Central memory CD8-positive, alpha-beta T cell (primary cell): ENCODE measurements around the gene FAAP20.

Experiments used
- ATAC-seq: fragments of 150-1000 bp; cut with Tn5 transposase; replicated peaks from 2 replicates; pipeline ENCODE4 v1.10.0; 2022; ENCODE audit warnings: mild to moderate bottlenecking, moderate FRiP score, moderate number of reproducible peaks; ENCODE audit not compliant: poor library complexity, severe bottlenecking; ENCODE audit errors: extremely low read depth
- DNase-seq, 2 donors: peaks; one replicate each; pipeline ENCODE4 v3.0.0; 2021; ENCODE audit warnings: low spot score in 2 of 2
- H3K27ac Mint-ChIP-seq: one replicate; pipeline ENCODE4 v1.8.0; 2022; ENCODE audit warnings: low read depth, mild to moderate bottlenecking, moderate library complexity, mixed read lengths
- H3K27me3 Mint-ChIP-seq: one replicate; pipeline ENCODE4 v1.8.0; 2022; ENCODE audit warnings: mixed read lengths
- H3K36me3 Mint-ChIP-seq: one replicate; pipeline ENCODE4 v1.8.0; 2022; ENCODE audit warnings: mild to moderate bottlenecking, moderate library complexity, mixed read lengths; ENCODE audit not compliant: insufficient read depth
- H3K4me1 Mint-ChIP-seq: one replicate; pipeline ENCODE4 v1.8.0; 2022; ENCODE audit warnings: mixed read lengths
- H3K4me3 Mint-ChIP-seq: one replicate; pipeline ENCODE4 v1.8.0; 2022; ENCODE audit warnings: mild to moderate bottlenecking, moderate library complexity, mixed read lengths
- H3K9me3 Mint-ChIP-seq: one replicate; pipeline ENCODE4 v1.8.0; 2022; ENCODE audit warnings: mixed read lengths

The FAAP20 gene

GRCh38 chr1:2173546-2174347, 20.8 kb downstream of the FAAP20 start:
- ATAC-seq: no peak
- Mint-ChIP-seq H3K27me3 (no peaks in the 10 kb centered on the region), H3K27ac (no peak overlapping the region), H3K4me3 (no peak overlapping the region), H3K36me3 (peaks cover 16% of the 10 kb centered on the region), H3K9me3 (no peaks in the 10 kb centered on the region), H3K4me1 (peaks cover 5% of the 10 kb centered on the region)
- DNase-seq: no peak

- Mint-ChIP-seq H3K27me3 (no peaks in the 10 kb centered on the region), H3K36me3 (peaks cover 10% of the 10 kb centered on the region), H3K4me3 (no peak overlapping the region), H3K27ac (no peak overlapping the region), H3K4me1 (peaks cover 5% of the 10 kb centered on the region), H3K9me3 (no peaks in the 10 kb centered on the region)
- DNase-seq (no peak), ATAC-seq (no peak)
Observed at GRCh38 chr1:2172551-2173146, 21.9 kb downstream of the FAAP20 start.

- H3K27ac Mint-ChIP-seq: no peak overlapping the region
- ATAC-seq: no peak
- no peaks in the 10 kb centered on the region for H3K9me3 Mint-ChIP-seq
- H3K36me3 Mint-ChIP-seq: peaks cover 10% of the 10 kb centered on the region
- H3K27me3 Mint-ChIP-seq: no peaks in the 10 kb centered on the region
- H3K4me3 Mint-ChIP-seq: no peak overlapping the region
- DNase-seq: no peak
- H3K4me1 Mint-ChIP-seq: peaks cover 5% of the 10 kb centered on the region
Observed at GRCh38 chr1:2172012-2172411, 22.6 kb downstream of the FAAP20 start.

- DNase-seq (no peak), ATAC-seq (no peak)
- Mint-ChIP-seq H3K4me1 (no peaks in the 10 kb centered on the region), H3K4me3 (no peak overlapping the region), H3K9me3 (no peaks in the 10 kb centered on the region), H3K27me3 (no peaks in the 10 kb centered on the region), H3K36me3 (peaks cover 9% of the 10 kb centered on the region), H3K27ac (peak overlapping the region; percentile 57)
Observed at GRCh38 chr1:2170211-2170610, 24.4 kb downstream of the FAAP20 start.

- ATAC-seq (no peak), DNase-seq (no peak)
- no peak overlapping the region for H3K27ac Mint-ChIP-seq
- no peaks in the 10 kb centered on the region for H3K4me1 Mint-ChIP-seq
- H3K9me3 Mint-ChIP-seq: no peaks in the 10 kb centered on the region
- H3K36me3 Mint-ChIP-seq: peaks cover 9% of the 10 kb centered on the region
- no peak overlapping the region for H3K4me3 Mint-ChIP-seq
- no peaks in the 10 kb centered on the region for H3K27me3 Mint-ChIP-seq
Observed at GRCh38 chr1:2169200-2169836, 25.3 kb downstream of the FAAP20 start.

GRCh38 chr1:2168535-2168934, 26.0 kb downstream of the FAAP20 start:
- Mint-ChIP-seq H3K4me1 (no peaks in the 10 kb centered on the region), H3K27me3 (no peaks in the 10 kb centered on the region), H3K27ac (no peak overlapping the region), H3K36me3 (peaks cover 9% of the 10 kb centered on the region), H3K4me3 (no peak overlapping the region), H3K9me3 (no peaks in the 10 kb centered on the region)
- DNase-seq: no peak
- no peak for ATAC-seq

- H3K4me3 Mint-ChIP-seq: no peak overlapping the region
- H3K4me1 Mint-ChIP-seq: no peaks in the 10 kb centered on the region
- no peaks in the 10 kb centered on the region for H3K9me3 Mint-ChIP-seq
- no peaks in the 10 kb centered on the region for H3K27me3 Mint-ChIP-seq
- ATAC-seq (no peak), DNase-seq (no peak)
- H3K27ac Mint-ChIP-seq: no peak overlapping the region
- H3K36me3 Mint-ChIP-seq: peaks cover 9% of the 10 kb centered on the region
Observed at GRCh38 chr1:2168090-2168489, 26.5 kb downstream of the FAAP20 start.

GRCh38 chr1:2166695-2167094, 27.9 kb downstream of the FAAP20 start:
- no peak overlapping the region for H3K27ac Mint-ChIP-seq
- no peaks in the 10 kb centered on the region for H3K9me3 Mint-ChIP-seq
- ATAC-seq: no peak
- peaks cover 4% of the 10 kb centered on the region for H3K36me3 Mint-ChIP-seq
- peaks cover 5% of the 10 kb centered on the region for H3K4me1 Mint-ChIP-seq
- H3K27me3 Mint-ChIP-seq: no peaks in the 10 kb centered on the region
- DNase-seq: no peak
- H3K4me3 Mint-ChIP-seq: no peak overlapping the region

- no peaks in the 10 kb centered on the region for H3K27me3 Mint-ChIP-seq
- DNase-seq (no peak), ATAC-seq (no peak)
- no peaks in the 10 kb centered on the region for H3K9me3 Mint-ChIP-seq
- no peak overlapping the region for H3K4me3 Mint-ChIP-seq
- H3K4me1 Mint-ChIP-seq: peaks cover 5% of the 10 kb centered on the region
- H3K27ac Mint-ChIP-seq: no peak overlapping the region
- H3K36me3 Mint-ChIP-seq: peaks cover 3% of the 10 kb centered on the region
Observed at GRCh38 chr1:2166254-2166653, 28.3 kb downstream of the FAAP20 start.

GRCh38 chr1:2165646-2166045, 28.9 kb downstream of the FAAP20 start:
- Mint-ChIP-seq H3K4me3 (no peak overlapping the region), H3K9me3 (no peaks in the 10 kb centered on the region), H3K27me3 (no peaks in the 10 kb centered on the region), H3K36me3 (peaks cover 3% of the 10 kb centered on the region), H3K4me1 (peaks cover 8% of the 10 kb centered on the region), H3K27ac (no peak overlapping the region)
- no peak for ATAC-seq
- no peak for DNase-seq

GRCh38 chr1:2163205-2163604, 31.4 kb downstream of the FAAP20 start:
- Mint-ChIP-seq H3K4me3 (no peak overlapping the region), H3K27ac (no peak overlapping the region), H3K4me1 (peaks cover 20% of the 10 kb centered on the region), H3K9me3 (no peaks in the 10 kb centered on the region), H3K27me3 (no peaks in the 10 kb centered on the region), H3K36me3 (peaks cover 7% of the 10 kb centered on the region)
- ATAC-seq (no peak), DNase-seq (no peak)

GRCh38 chr1:2160451-2161300, 33.9 kb downstream of the FAAP20 start:
- peaks cover 25% of the 10 kb centered on the region for H3K4me1 Mint-ChIP-seq
- H3K27me3 Mint-ChIP-seq: no peaks in the 10 kb centered on the region
- DNase-seq (no peak), ATAC-seq (no peak)
- peaks cover 14% of the 10 kb centered on the region for H3K36me3 Mint-ChIP-seq
- H3K4me3 Mint-ChIP-seq: no peak overlapping the region
- peak overlapping the region; percentile 61 for H3K27ac Mint-ChIP-seq
- H3K9me3 Mint-ChIP-seq: no peaks in the 10 kb centered on the region
